Jurkat, Clone E6-1 (cell line): ENCODE results near the gene RTEL1. TPM values are rescaled to one million over a fixed set of nuclear protein-coding genes. Genes with fewer than 3 reads are reported as not detected.
"Not testable (repeated sequence)": the region's sequence is repeated elsewhere in the genome, so short reads cannot be mapped to it uniquely, and the experiment has no call there.

Experiments
- DNase-seq: peaks from one replicate; pipeline ENCODE4 v3.0.0-alpha.2; 2011; ENCODE audit warnings: low read depth, low spot score
- H3K4me3 ChIP-seq: 2 replicates; pipeline ENCODE4 v1.5.1; 2011; ENCODE audit warnings: mild to moderate bottlenecking, low read length, control low read depth, moderate library complexity
- polyA plus RNA-seq: library from polyadenylated mRNA; unstranded; fragments of >200 nt; gene quantifications from one replicate; pipeline ENCODE4 v1.2.1, GENCODE V29; 2012; ENCODE audit warnings: missing spikeins; ENCODE audit not compliant: insufficient read length, insufficient read depth

The RTEL1 gene, protein sequence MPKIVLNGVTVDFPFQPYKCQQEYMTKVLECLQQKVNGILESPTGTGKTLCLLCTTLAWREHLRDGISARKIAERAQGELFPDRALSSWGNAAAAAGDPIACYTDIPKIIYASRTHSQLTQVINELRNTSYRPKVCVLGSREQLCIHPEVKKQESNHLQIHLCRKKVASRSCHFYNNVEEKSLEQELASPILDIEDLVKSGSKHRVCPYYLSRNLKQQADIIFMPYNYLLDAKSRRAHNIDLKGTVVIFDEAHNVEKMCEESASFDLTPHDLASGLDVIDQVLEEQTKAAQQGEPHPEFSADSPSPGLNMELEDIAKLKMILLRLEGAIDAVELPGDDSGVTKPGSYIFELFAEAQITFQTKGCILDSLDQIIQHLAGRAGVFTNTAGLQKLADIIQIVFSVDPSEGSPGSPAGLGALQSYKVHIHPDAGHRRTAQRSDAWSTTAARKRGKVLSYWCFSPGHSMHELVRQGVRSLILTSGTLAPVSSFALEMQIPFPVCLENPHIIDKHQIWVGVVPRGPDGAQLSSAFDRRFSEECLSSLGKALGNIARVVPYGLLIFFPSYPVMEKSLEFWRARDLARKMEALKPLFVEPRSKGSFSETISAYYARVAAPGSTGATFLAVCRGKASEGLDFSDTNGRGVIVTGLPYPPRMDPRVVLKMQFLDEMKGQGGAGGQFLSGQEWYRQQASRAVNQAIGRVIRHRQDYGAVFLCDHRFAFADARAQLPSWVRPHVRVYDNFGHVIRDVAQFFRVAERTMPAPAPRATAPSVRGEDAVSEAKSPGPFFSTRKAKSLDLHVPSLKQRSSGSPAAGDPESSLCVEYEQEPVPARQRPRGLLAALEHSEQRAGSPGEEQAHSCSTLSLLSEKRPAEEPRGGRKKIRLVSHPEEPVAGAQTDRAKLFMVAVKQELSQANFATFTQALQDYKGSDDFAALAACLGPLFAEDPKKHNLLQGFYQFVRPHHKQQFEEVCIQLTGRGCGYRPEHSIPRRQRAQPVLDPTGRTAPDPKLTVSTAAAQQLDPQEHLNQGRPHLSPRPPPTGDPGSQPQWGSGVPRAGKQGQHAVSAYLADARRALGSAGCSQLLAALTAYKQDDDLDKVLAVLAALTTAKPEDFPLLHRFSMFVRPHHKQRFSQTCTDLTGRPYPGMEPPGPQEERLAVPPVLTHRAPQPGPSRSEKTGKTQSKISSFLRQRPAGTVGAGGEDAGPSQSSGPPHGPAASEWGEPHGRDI (N-terminal part only)
- 22.2 TPM for polyA plus RNA-seq

DNA sequence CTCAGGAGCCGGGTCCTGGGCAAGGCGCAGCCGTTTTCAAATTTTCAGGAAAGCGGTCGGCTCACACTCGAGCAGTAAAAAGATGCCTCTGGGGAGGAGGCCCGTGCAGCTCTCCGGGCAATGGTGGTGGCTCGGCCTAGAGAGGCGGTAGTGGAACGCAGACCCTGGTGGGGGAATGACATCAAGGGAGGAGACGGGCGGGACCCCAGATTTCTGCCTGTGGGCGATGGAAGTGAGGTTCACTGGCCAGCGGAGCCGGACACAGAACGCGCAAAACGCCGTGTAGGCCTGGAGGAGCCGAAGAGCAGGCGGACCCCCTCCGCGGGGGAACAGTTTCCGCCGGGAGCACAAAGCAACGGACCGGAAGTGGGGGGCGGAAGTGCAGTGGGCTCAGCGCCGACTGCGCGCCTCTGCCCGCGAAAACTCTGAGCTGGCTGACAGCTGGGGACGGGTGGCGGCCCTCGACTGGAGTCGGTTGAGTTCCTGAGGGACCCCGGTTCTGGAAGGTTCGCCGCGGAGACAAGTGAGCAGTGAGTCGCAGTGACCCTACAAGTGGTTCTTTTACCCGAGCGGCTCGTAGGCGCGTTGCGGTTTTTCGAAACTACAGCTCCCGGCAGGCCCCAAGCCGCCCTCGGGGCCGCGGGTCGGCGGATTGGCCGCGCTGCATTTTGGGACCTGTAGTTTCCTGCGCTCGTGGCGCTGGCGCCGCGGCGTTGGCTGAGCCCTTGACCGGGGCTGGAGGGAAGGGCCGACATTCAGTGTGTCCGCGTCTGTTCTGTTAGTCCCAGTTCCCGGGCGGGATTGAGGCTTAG is at the start of gene RTEL1:
Gene RTEL1 (plus strand): TSS at position 376 of the 812 bp plus-strand sequence. CDS start 1,091 bp downstream, outside the sequence.
- H3K4me3 ChIP-seq = peak within 1 kb of the TSS; percentile 97
- DNase-seq = peak; percentile 85

DNA sequence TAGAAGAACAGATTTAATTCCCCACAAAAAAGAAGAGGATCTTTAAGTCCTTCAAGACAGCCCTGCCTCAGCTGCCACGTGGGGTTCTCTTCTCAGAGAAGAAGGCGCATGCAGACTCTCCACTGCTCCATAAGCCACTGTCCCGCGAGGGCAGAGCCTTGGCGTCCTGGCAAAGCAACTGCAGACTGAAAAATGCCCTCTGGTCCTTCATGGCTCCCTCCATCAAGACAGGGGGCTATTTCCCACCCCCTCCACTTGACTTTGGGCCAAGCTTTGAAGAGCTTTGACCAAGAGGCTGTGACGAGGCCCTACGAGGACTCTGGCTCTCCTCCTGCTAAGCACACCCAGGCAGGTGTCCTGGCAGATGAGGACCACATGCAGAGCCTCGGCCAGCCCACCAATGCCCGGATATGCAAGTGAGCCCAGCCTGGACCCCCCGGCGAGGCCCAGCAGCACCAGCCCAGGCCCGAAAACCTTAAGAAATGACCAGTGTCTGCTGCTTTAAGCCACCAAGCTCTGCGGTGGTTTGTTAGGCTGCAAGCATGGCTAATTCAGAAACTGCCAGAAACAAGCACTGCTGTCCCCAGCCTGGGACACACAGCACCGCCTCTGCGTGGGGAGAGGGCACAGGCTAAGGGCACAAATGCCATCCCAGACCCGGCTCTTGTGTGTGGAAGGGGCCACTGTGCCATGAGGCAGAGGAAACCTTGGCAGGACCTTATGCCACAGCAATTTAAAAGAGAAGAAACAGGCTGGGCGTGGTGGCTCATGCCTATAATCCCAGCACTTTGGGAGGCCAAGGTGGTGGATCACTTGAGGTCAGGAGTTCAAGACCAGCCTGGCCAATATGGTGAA is 47.3 kb upstream of the RTEL1 start:
- no peak overlapping the region for H3K4me3 ChIP-seq
- no peak for DNase-seq

DNA sequence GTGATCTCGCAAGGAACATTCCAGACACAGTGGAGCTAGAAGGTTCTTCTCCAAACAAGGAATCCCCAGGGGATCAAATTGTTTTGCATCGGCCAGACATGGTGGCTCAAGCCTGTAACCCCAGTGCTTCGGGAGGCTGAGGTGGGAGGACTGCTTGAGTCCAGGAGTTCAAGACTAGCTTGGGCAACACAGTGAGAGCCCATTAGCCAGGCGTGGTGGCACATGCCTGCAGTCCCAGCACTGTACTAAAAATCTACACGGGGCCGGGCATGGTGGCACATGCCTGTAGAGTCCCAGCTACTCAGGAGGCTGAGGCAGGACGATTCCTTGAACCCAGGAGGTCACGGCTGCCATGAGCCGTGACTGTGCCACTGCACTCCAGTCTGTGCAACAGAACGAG is 46.5 kb upstream of the RTEL1 start:
- DNase-seq = no peak

DNA sequence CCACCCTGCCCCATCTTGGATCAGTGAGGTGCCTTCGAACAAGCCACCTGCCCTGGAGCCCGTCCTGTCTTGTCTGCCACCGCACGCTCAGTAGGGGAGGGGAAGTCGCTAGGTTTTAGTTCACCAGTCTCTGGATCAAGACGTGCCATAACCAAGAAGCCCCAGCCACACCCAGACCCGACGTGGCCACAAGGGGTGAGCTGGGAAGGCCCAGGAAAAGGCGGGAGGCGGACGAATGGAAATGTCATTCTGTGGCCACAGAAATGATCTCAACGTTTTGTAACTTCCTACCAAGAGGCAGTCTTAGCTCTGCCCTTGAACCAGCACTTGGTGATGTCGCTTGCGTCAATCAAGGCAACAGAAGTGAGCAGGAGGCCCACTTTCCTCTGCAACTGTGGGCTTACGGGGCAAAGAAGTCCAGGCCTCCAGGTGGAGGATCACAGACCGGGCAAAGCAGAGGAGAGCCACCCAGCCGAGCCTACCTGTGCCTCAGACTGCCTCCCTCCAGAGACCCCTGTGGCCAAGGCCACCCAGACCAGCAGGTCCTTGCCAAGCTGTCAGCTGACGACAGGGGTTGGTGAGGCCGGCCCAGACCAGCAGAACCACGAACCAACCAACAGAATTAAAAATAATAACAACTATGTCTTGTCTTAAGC is 45.7 kb upstream of the RTEL1 start:
- DNase-seq = no peak
- H3K4me3 ChIP-seq = no peak overlapping the region

More for the DNA sequence above, 46.5 kb upstream of the RTEL1 start:
- H3K4me3 ChIP-seq = no peak overlapping the region

DNA sequence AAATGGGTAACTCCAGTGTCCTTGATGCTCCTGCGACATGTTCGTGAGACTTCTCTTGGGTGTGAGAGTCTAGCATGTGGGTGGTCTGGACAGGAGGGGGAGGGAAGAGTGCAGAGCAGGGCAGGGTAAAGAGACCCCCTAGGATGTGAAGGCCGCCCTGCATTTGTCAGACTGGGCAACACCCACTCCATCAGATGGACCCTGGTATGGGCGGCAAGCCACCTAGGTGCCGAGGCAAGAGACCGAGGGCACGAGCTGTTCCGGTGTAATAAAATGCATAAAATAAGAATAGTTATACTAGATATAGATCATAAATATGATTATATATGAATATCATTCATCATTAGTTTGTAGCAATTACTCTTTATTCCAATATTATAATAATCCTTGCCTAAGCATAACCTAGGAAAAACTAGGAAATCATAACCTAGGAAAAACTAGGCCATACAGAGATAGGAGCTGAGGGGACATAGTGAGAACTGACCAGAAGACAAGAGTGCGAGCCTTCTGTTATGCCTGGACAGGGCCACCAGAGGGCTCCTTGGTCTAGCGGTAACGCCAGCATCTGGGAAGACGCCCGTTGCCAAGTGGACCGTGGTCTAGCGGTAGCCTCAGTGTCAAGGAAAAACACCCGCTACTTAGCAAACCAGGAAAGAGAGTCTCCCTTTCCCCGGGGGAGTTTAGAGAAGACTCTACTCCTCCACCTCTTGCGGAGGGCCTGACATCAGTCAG is 44.1 kb upstream of the RTEL1 start:
- peak; percentile 49 for DNase-seq
- not testable (repeated sequence) for H3K4me3 ChIP-seq

DNA sequence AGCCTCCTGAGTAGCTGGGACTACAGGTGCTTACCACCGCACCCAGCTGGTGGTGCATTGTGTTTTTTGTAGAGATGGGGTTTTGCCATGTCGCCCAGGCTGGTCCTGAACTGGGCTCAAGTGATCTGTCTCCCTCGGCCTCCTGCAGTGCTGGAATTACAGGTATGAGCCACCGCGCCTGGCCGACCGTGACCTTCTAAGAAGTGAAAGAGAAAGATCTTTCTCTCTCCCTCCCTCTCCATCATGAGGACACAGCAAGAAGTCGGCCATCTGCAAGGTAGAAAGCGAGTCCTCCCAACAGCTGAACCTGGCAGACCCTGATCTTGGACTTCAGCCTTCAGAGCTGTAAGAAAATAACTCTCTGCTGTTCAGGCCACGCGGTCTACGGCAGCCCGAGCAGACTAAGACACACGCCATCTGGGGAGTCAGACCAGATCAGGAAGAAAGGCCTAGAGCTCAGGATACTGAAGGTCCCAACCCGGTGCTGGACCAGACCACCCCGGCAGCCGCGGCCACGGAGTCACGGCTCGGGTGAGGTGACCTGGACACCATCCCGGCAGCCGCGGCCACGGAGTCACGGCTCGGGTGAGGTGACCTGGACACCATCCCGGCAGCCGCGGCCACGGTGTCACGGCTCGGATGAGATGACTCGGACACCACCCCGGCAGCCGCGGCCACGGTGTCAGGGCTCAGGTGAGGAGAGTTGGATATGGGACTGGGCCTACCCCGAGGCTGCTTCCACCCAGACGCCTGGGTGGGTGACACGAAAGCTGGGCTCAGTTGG is 40.8 kb upstream of the RTEL1 start:
- DNase-seq = no peak
- H3K4me3 ChIP-seq = no peak overlapping the region

DNA sequence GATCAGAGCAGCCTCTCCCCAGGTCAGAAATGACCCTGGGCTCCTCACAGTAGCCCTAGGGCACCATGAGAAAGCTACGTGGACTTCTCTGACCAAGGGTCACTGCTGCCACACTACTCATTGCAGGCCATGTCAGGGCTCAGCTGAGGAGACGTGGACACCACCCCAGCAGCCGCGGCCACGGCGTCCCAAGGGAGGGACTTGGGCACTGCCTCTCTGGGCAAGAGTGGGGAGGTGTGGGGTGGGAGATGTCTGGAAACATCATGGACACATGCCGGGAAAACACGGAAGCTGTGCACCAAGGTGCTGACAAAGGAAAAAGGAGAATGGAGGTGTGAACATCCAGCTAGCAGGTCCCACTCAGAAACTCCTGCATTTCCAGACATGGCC is 40.2 kb upstream of the RTEL1 start:
- no peak overlapping the region for H3K4me3 ChIP-seq
- DNase-seq = no peak

DNA sequence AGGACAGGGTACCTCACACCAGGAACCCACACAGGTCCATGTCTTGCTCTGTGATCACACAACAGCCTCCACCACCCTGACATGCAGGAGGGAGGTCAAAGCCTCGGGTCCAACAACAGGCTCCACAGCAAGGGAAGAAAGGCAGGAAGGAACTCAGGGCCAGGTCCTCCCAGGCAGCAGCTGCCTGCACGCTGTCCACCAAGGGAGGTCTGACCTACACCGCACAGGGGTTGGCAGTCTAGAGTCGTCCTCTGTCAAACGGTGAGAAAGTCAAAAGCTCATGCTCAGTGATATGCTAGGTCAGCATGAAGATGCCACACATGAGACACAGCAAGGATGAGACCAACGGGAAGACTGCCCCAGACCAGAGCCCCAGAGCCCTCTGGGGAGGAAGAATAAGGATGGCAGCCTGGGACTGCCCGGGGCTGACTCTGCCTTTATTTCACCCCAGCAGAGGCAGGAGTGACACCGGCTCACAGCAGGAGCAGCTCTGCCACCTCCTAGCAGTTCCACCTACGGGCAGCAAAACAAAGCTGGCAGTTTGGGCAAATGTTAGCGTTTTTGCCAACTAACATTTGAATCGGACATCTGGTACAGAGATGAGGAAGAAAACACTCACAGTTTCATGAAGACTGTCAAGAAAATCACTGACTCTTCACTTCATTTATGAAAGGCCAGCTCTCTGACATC is 39.7 kb upstream of the RTEL1 start:
- no peak for DNase-seq
- no peak overlapping the region for H3K4me3 ChIP-seq

DNA sequence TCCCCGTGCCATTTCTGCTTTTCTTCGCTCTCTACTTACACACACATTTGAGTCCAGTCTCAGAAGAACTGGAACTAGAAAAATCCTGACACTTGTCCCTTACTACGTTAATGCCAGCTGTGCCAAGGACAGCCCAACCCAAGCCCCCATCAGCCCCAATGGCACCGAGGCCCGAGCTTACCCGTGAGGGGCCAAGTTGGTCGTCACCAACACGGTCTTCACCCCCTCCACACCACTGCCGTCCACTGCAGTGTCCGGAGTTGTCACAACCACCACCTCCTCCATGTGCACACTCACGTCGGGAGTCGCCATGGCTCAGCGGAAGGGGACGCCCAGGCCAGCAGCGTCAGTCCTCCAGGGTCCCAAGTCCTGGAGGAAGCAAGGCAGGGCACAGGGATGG is 39.0 kb upstream of the RTEL1 start:
- H3K4me3 ChIP-seq = no peak overlapping the region
- DNase-seq = no peak

DNA sequence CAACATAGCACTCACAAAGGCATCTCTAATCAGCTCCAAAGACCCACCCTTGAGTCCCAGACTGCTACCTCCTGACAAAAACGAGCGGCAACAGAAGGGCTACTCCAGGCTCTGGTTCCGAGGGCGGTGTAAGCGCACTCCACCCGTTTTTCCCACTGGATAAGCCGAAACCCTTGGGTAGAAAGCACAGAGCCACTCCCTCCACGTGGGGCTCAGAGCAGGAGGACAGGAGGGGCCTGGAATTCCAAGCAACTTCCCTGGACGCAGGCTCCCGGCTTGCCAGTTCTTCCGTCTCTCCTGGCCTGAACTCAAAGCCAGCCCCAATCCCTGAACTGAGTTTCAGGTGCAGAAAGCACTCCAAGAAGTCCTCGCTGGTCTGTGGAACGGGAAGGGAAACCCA is 38.6 kb upstream of the RTEL1 start:
- no peak for DNase-seq
- H3K4me3 ChIP-seq = no peak overlapping the region

DNA sequence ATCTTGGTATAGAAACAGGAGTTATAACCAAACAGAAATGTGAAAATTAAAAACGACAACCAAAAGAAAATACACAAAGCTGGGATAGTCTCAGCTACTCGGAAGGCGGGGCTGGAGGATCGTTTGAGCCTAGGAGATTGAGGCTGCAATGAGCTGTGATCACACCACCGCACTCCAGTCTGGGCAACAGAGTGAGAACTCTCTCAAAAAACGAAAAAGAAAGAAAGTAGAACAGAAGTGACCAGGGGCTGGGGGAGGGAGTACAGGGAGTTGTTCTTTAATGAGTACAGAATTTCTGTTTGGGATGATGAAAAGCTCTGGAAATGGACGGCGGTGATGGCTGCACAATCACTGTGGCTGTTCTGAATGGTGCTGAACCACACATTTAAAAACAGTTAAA is 37.1 kb upstream of the RTEL1 start:
- no peak overlapping the region for H3K4me3 ChIP-seq
- no peak for DNase-seq

DNA sequence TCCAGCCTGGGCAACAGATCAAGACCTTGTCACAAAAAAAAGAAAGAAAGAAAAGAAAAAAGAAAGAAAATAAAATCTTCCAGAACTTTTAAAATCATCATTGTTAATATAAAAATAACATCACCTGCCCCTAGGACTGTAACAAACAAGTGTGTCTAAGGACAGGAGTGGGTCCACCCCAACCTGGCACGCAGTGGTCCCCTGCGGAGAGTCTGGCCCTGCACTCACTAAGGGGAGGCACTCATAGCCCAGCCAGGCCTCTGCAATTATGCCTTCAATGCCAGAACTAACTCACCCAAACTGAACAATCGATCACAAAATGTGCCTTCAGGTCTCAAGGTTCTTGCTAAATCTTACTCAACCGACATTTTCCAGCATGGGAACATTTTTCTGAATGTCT is 36.0 kb upstream of the RTEL1 start:
- no peak overlapping the region for H3K4me3 ChIP-seq
- no peak for DNase-seq

DNA sequence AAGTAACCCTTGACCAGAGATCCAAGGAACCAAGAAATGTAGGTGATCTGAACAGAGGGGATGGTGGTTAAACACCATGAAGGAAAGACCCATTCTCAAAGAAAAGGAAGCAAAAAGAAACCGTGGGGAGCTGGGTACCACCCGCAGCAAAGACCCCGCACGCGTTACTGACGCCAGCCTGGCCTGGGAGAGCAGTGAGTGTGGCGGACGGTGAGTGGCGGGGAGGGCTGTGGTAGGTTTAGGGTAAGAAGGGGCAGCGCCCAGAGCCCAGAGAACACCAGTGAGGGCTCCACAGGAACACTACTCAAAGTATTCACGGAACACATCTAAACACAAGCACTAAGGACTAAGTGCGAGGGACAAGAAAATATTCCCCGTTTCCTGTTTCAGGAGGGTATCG is 35.4 kb upstream of the RTEL1 start:
- H3K4me3 ChIP-seq = no peak overlapping the region
- no peak for DNase-seq

DNA sequence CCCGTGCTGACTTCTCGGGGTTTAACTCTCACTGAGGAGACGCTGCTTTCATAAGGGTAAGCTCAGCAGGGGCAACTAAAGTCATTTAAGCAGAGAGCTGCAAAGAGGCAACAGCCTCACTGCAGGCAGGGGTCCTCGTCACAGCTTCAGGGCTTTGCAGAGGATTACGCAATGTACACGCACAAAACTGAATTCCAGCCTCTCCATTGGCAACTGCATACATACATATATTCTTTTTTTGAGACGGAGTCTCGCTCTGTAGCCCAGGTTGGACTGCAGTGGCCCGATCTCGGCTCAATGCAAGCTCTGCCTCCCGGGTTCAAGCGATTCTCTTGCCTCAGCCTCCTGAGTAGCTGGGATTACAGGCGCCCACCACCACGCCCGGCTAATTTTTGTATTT is 33.6 kb upstream of the RTEL1 start:
- no peak overlapping the region for H3K4me3 ChIP-seq
- DNase-seq = peak; percentile 46

DNA sequence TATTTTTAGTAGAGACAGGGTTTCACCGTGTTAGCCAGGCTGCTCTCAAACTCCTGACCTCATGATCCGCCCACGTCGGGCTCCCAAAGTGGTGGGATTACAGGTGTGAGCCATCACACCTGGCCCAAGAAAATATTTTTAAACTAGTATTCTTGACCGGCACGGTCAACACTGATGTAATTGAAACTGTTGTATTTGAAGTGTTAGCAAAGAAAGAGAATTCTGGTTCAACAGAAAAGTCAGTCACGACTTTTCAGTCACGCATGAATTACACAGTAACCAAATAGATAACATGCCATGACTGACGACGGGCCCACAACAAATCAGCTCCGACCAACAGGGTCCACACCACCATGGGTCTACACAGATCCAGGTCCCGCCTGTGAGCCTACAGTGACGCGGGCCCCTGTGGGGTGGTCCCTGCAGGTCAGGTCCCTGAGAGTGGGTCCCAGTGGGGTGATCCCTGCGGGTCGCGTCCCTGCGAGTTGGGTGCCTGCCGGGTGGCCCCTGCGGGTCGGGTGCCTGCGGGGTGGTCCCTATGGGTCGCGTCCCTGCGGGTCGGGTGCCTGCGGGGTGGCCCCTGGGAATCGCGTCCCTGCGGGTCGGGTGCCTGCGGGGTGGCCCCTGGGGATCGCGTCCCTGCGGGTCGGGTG is 32.2 kb upstream of the RTEL1 start:
- no peak for DNase-seq

More for the DNA sequence above, 32.2 kb upstream of the RTEL1 start:
- peak overlapping the region; percentile 84 for H3K4me3 ChIP-seq
